Omental fat pad (tissue), 4 donors: ENCODE data around the gene LCMT2. TPM values are rescaled to one million over a fixed set of nuclear protein-coding genes. Genes with fewer than 3 reads are reported as not detected.

Experiments
- ATAC-seq: fragments of 150-250 bp; one replicate; pipeline ENCODE4 v1.9.1; 2016; ENCODE audit warnings: mild to moderate bottlenecking, moderate library complexity; ENCODE audit not compliant: low FRiP score
- DNase-seq: peaks from one replicate; pipeline ENCODE4 v3.0.0-alpha.2; 2019; ENCODE audit warnings: low spot score
- total RNA-seq, 4 donors: library from RNA; depleted of rRNA; stranded (reverse); fragments of >200 nt; gene quantifications; one replicate each; pipeline ENCODE4 v1.1.0, GENCODE V29; 2016
- TF ChIP-seq, protein P1 (sequence below), 3 donors: fragments of 450-650 bp; IDR thresholded peaks; one replicate each; pipeline ENCODE4 v1.5.1; 2016 to 2017; ENCODE audit warnings: antibody characterized with exemption in 3 of 3, mild to moderate bottlenecking in 3 of 3, moderate library complexity in 2 of 3

LCMT2 gene
- total RNA-seq, 4 donors from 2014 or later = 7.3 to 10.8 (median 9.3) TPM

DNA sequence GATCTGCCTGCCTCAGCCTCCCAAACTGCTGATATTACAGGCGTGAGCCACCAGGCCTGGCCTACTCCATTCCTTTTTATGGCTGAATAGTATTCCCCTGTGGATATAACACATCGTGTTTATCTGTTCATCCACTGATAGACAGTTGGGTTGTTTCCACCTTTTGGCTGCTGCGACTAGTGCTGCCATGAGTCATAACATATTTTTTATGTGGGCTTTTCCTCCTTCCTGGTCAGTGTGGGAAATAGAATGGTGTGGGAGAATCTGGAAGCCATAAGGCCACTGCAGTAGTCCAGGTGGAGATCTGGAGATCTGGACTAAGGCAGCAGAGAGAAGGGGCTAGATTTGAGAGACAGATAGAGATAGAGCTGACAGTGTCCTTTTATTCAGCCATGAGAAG, 16.2 kb downstream of the LCMT2 start:
- TF ChIP-seq, protein P1, sequence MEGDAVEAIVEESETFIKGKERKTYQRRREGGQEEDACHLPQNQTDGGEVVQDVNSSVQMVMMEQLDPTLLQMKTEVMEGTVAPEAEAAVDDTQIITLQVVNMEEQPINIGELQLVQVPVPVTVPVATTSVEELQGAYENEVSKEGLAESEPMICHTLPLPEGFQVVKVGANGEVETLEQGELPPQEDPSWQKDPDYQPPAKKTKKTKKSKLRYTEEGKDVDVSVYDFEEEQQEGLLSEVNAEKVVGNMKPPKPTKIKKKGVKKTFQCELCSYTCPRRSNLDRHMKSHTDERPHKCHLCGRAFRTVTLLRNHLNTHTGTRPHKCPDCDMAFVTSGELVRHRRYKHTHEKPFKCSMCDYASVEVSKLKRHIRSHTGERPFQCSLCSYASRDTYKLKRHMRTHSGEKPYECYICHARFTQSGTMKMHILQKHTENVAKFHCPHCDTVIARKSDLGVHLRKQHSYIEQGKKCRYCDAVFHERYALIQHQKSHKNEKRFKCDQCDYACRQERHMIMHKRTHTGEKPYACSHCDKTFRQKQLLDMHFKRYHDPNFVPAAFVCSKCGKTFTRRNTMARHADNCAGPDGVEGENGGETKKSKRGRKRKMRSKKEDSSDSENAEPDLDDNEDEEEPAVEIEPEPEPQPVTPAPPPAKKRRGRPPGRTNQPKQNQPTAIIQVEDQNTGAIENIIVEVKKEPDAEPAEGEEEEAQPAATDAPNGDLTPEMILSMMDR (IDR thresholded peaks at IDR 0.05) = no peak
- no peak for ATAC-seq
- DNase-seq = no peak

DNA sequence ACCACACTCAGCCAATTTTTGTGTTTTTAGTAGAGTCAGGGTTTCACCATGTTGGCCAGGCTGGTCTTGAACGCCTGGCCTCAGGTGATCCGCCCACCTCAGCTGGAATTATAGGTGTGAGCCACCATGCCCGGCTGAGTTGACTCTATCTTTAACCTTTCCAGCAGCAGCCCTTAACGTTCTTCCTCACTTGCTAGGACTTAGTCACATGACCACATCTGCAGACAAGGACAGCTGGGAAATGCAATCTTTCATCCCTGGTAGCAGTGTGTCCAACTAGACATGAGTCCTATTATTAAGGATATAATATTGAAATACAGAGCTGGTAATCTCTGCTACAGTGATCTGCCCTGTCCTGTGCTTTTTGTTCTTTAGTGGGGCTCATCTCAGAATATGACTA, 18.0 kb downstream of the LCMT2 start:
- no peak for ATAC-seq
- TF ChIP-seq, protein P1 (IDR thresholded peaks at IDR 0.05) = no peak

DNA sequence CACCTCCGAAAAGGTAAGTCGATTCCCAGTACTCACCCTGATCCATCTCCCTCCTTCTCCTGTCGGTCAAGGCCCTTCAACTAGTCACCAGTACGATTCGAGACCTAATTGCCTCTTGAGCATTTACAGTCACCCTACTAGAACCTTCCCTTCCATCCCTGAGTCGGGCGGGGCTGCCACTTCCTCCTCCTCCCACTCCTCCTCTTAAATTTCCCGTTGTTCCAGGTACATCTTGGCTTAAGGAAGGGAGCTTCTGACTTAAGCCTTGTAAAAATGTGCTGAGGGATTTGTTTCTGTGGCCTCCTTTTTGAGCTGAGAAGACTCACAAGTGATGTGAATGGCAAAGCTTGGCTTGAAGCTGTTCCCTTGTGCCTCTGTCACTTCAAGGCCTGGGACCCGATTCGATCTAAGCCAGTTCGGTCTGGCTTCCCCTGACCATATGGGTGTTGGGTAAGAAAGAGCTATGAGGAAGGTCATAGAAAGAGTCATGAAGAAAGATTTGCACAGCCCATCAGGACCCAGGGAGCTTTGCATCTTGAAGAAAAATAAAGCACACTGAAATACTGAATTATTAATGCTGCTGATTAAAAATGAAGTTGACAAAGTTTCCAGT, 28.1 kb downstream of the LCMT2 start, which contains the start of gene TGM7:
Gene TGM7, minus strand, starts transcription at position 51 of the 613 bp plus-strand sequence.
- TF ChIP-seq, protein P1 (IDR thresholded peaks at IDR 0.05) = no peak
- ATAC-seq (no peak), DNase-seq (no peak)

More for the DNA sequence above, 18.0 kb downstream of the LCMT2 start:
- DNase-seq = no peak

DNA sequence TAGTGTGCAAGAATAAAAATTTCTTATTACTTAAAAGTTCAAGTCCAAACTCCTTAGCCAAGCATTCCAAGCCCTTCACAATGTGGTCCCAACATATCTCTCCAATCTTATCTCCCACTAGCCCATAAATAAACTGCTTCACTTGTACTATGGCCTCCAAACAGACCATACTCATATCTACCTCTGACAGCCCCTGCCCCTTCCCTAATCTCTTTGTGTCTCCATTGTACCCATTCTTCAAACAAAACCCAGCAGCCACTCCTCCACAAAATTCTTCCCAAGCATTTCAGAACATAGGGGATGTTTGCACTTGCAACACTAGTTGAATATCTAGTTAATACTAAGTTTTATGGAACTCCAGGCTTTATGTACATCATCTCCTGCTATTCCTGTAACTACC, 30.5 kb downstream of the LCMT2 start:
- TF ChIP-seq, protein P1 (IDR thresholded peaks at IDR 0.05) = no peak
- no peak for DNase-seq
- no peak for ATAC-seq

DNA sequence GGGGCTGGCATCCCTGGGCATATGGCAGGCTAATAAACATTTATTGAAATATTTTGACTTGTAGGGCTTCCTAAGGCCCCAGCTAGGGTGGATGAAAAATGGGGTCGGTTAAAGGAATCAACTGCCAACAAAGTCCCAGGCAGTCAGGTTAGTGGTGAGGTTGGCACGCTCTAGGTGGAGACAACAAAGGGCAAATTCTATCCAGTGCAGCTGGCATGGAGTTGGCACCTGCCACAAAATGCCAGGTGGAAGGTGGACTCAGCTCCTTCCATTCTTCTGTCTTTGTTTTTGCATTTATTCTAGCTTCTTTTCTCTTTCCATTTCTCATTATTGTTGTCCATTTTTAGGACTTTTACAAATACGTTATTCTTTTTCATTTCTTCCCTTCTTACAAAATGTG, 31.0 kb downstream of the LCMT2 start:
- TF ChIP-seq, protein P1 (IDR thresholded peaks at IDR 0.05) = no peak
- ATAC-seq (no peak), DNase-seq (no peak)

DNA sequence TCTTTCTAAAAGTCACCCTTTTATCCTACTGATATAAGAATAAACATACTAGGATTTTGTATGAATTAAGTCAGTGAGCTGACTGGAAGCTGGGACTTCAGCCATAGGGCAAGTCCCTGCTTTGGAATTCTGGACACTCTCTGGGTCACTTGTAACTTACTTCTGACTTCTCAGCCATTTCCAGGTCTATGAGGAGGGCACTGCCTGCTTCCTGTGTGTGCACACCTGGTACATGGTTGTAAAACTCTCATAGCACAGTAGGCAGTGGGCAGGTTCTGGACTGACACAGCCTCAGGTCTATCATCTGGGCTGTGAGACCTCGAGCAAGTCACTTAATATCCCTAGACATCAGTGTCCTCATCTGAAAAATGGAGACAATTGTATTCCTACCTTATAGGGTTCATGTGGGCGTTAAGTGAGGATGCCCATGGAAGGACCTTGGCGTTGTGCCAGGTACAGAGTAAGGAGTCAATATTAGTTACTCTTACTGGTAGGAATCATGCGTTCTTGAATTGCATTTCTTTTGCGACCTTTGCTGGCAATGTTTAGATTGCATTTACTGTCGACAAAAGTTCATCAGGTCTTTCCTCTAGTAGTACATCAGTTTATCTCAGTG, 36.2 kb downstream of the LCMT2 start:
- no peak for DNase-seq
- TF ChIP-seq, protein P1 (IDR thresholded peaks at IDR 0.05) = no peak

DNA sequence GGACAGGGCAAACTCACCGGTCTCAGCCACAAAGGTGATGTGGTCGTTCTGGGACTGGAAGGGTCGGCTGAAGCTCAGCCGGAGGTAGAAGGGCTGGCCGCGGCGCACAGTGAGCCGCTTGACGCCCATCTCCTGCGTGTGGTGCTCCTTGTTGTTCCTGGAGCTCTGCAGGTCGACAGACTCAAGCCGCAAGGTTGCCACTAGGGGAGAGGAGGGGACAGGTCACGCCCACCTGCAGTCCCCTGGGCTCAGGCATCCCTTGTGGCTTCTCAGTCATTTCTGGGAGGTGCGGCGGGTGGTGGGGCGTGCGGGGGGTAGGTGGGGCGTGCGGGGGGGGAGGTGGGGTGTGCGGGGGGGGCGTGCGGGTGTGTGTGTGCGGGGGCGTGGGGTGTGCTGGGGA, 36.9 kb downstream of the LCMT2 start:
- ATAC-seq = no peak
- TF ChIP-seq, protein P1 (IDR thresholded peaks at IDR 0.05) = no peak

More for the DNA sequence above, 36.2 kb downstream of the LCMT2 start:
- ATAC-seq = no peak

More for the DNA sequence above, 36.9 kb downstream of the LCMT2 start:
- no peak for DNase-seq
